Fibroblast of lung (primary cell): ENCODE results near the gene DUSP15. TPM values are rescaled to one million over a fixed set of nuclear protein-coding genes. Genes with fewer than 3 reads are reported as not detected.

Source experiments
- DNase-seq, 2 donors: peaks; one replicate each; pipeline versions ENCODE4 v3.0.0 to v3.0.0-alpha.2; 2010; ENCODE audit warnings: low read depth in 2 of 2
- H2AFZ ChIP-seq: 2 replicates; pipeline ENCODE4 v1.5.1; 2012; ENCODE audit warnings: low read length, control low read depth, inconsistent platforms
- H3K27ac ChIP-seq: 2 replicates; pipeline ENCODE4 v1.5.1; 2011; ENCODE audit warnings: low read length, control low read depth; ENCODE audit not compliant: insufficient read depth
- H3K27me3 ChIP-seq: 2 replicates; pipeline ENCODE4 v1.5.1; 2011; ENCODE audit warnings: mild to moderate bottlenecking, low read length; ENCODE audit not compliant: control insufficient read depth, insufficient read depth
- H3K36me3 ChIP-seq: 2 replicates; pipeline ENCODE4 v1.5.1; 2011; ENCODE audit warnings: low read length; ENCODE audit not compliant: control insufficient read depth, insufficient read depth
- H3K4me1 ChIP-seq: 2 replicates; pipeline ENCODE4 v1.5.1; 2011; ENCODE audit warnings: low read length; ENCODE audit not compliant: control insufficient read depth, insufficient read depth; ENCODE audit errors: extremely low read depth
- H3K4me2 ChIP-seq: 2 replicates; pipeline ENCODE4 v1.5.1; 2011; ENCODE audit warnings: low read length, control low read depth; ENCODE audit not compliant: insufficient read depth; ENCODE audit errors: extremely low read depth
- H3K4me3 ChIP-seq, 4 experiments: fragments of 200-600 bp in 1 of 4; sonication (generic) in 1 of 4; replicated peaks in 1 of 4; 2 replicates each; pipeline ENCODE4 v1.5.1; 2011 to 2016; ENCODE audit warnings: low read length in 4 of 4, low read depth in 3 of 4, mild to moderate bottlenecking in 3 of 4, control low read depth in 2 of 4, inconsistent platforms in 1 of 4, mixed read lengths in 1 of 4; ENCODE audit not compliant: insufficient read depth in 1 of 4; ENCODE audit errors: control extremely low read depth in 1 of 4
- H3K79me2 ChIP-seq: 2 replicates; pipeline ENCODE4 v1.5.1; 2012; ENCODE audit warnings: mild to moderate bottlenecking, low read length, inconsistent platforms; ENCODE audit not compliant: control insufficient read depth, insufficient read depth
- H3K9ac ChIP-seq: 2 replicates; pipeline ENCODE4 v1.5.1; 2011; ENCODE audit warnings: mild to moderate bottlenecking, low read length, control low read depth; ENCODE audit not compliant: insufficient read depth
- H3K9me3 ChIP-seq: 2 replicates; pipeline ENCODE4 v1.5.1; 2012; ENCODE audit warnings: low read depth, low read length; ENCODE audit not compliant: control insufficient read depth, insufficient read depth
- H4K20me1 ChIP-seq: 2 replicates; pipeline ENCODE4 v1.5.1; 2011; ENCODE audit warnings: low read length; ENCODE audit not compliant: control insufficient read depth, insufficient read depth; ENCODE audit errors: extremely low read depth
- EZH2 ChIP-seq: IDR thresholded peaks from 2 replicates; pipeline ENCODE4 v1.5.1; 2012; ENCODE audit warnings: low read length, control low read depth, mild to moderate bottlenecking; ENCODE audit errors: missing control alignments
- polyA plus RNA-seq, 2 donors: library from polyadenylated mRNA; depleted of rRNA in 1 of 2; stranded (reverse) in 1 of 2; unstranded in 1 of 2; fragments of >200 nt; gene quantifications; 2 replicates each; pipeline ENCODE4 v1.2.1, GENCODE V29; 2011 to 2012; ENCODE audit warnings: missing spikeins in 1 of 2
- total RNA-seq: library from RNA; depleted of rRNA; stranded (reverse); fragments of >200 nt; gene quantifications from 2 replicates; pipeline ENCODE4 v1.2.1, GENCODE V29; 2014
- TF ChIP-seq, protein P1 (sequence below), 2 donors: IDR thresholded peaks in 1 of 2; conservative IDR thresholded peaks in 1 of 2; 1 replicate in 1 of 2; 2 replicates in 1 of 2; pipeline ENCODE4 v1.5.1; 2011 to 2012; ENCODE audit warnings: low read length in 2 of 2, control low read depth in 1 of 2, inconsistent platforms in 1 of 2, low read depth in 1 of 2, mild to moderate bottlenecking in 1 of 2

Gene DUSP15
- total and polyA plus RNA-seq, 2 donors (not counting 1 experiment from before 2014, with no cell fraction given) = 0.14 TPM; not detected in 1

- Histone ChIP-seq H3K36me3 (no peaks in the 10 kb centered on the region), H3K4me1 (no peaks in the 10 kb centered on the region), H2AFZ (no peak overlapping the region), H3K4me3 (no peak overlapping the region), H3K27me3 (peaks cover 57% of the 10 kb centered on the region), H3K9ac (no peak overlapping the region), H3K9me3 (no peaks in the 10 kb centered on the region), H4K20me1 (no peaks in the 10 kb centered on the region), H3K79me2 (no peaks in the 10 kb centered on the region), H3K27ac (no peak overlapping the region), H3K4me2 (no peak overlapping the region)
- TF ChIP-seq EZH2 = no peak
- TF ChIP-seq, protein P1, sequence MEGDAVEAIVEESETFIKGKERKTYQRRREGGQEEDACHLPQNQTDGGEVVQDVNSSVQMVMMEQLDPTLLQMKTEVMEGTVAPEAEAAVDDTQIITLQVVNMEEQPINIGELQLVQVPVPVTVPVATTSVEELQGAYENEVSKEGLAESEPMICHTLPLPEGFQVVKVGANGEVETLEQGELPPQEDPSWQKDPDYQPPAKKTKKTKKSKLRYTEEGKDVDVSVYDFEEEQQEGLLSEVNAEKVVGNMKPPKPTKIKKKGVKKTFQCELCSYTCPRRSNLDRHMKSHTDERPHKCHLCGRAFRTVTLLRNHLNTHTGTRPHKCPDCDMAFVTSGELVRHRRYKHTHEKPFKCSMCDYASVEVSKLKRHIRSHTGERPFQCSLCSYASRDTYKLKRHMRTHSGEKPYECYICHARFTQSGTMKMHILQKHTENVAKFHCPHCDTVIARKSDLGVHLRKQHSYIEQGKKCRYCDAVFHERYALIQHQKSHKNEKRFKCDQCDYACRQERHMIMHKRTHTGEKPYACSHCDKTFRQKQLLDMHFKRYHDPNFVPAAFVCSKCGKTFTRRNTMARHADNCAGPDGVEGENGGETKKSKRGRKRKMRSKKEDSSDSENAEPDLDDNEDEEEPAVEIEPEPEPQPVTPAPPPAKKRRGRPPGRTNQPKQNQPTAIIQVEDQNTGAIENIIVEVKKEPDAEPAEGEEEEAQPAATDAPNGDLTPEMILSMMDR (conservative IDR thresholded peaks at IDR 0.05 in 1 of 2, IDR thresholded peaks at IDR 0.05 in 1 of 2; ENCODE audit: low read depth in 1 of 2, low read length in 2 of 2) = no peak
- no peak for DNase-seq
These were observed 9.8 kb downstream of the DUSP15 start for GRCh38 chr20:31860390-31861134.

DNA sequence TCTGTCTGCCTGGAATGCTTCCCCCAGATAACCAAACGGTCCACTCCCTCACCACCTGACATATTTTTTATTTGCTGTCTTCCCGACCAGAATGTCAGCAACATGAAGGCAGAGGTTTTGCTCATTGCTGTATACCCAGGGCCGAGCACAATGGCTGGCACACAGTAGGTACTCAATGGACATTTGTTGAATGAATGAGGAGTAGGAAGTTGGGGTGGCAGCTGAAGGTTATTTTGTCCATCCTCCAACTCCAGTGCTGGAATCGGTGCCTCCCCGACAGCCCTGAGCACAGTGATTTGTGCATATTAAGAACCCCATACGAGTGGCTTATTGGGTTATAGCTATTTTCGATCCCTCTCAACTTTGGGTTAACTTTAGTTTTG, 10.3 kb downstream of the DUSP15 start:
- Histone ChIP-seq H3K27ac (no peak overlapping the region), H3K27me3 (peaks cover 57% of the 10 kb centered on the region), H2AFZ (no peak overlapping the region), H3K4me3 (no peak overlapping the region), H3K4me1 (no peaks in the 10 kb centered on the region), H3K9me3 (no peaks in the 10 kb centered on the region), H3K79me2 (no peaks in the 10 kb centered on the region), H4K20me1 (no peaks in the 10 kb centered on the region), H3K9ac (no peak overlapping the region), H3K36me3 (no peaks in the 10 kb centered on the region), H3K4me2 (no peak overlapping the region)
- TF ChIP-seq, protein P1 (conservative IDR thresholded peaks at IDR 0.05 in 1 of 2, IDR thresholded peaks at IDR 0.05 in 1 of 2; ENCODE audit: low read depth in 1 of 2, low read length in 2 of 2) = no peak
- TF ChIP-seq EZH2 = no peak
- DNase-seq = no peak

DNA sequence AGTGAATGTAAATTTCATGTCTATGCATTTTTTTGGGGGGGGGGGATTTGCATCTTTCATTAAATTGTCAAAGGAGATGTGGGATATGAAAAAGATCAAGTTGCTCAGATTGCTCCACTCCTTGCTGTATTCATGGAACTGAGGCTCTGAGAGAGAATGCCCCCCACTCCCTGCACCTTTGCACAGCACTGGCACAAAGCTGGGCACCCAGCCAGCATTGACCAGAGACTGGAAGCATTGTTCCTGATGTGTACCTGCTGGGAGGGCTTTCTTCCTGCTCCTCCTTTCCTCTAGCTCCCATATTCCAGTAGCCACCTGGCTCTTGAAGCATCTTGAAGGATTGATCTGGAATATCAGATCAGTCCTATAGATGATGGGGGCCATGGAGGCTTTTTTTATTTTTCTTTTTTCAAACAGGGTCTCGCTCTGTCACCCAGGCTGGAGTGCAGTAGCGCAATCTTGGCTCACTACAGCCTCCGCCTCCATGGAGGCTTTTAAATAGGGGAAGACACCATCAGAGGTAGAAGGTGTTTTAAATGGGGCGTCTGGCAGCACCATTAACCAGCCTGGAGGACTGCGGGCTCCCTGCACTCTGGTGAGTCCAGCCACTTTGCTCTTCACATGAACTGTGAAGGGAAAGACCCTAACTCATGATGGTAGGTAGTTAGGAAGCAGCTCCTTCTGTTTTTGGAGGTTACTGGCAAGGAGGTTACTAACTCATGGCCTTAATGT, 10.9 kb downstream of the DUSP15 start:
- TF ChIP-seq EZH2 = no peak
- TF ChIP-seq, protein P1 (conservative IDR thresholded peaks at IDR 0.05 in 1 of 2, IDR thresholded peaks at IDR 0.05 in 1 of 2; ENCODE audit: low read depth in 1 of 2, low read length in 2 of 2) = no peak
- Histone ChIP-seq H3K9me3 (no peaks in the 10 kb centered on the region), H3K27ac (no peak overlapping the region), H3K27me3 (peaks cover 58% of the 10 kb centered on the region), H3K4me2 (no peak overlapping the region), H2AFZ (no peak overlapping the region), H4K20me1 (no peaks in the 10 kb centered on the region), H3K36me3 (no peaks in the 10 kb centered on the region), H3K4me1 (no peaks in the 10 kb centered on the region), H3K9ac (no peak overlapping the region), H3K4me3 (no peak overlapping the region), H3K79me2 (no peaks in the 10 kb centered on the region)
- DNase-seq = no peak
